Endothelial cell of umbilical vein (primary cell): ENCODE results near the gene RBMS1. TPM values are rescaled to one million over a fixed set of nuclear protein-coding genes. Genes with fewer than 3 reads are reported as not detected.

Experiments used
- BruUV-seq: library from RNA; stranded (reverse); fragments of 400-500 nt; replicated peaks from 2 replicates; lab custom pipeline; 2021; lab: Mats Ljungman, UMichigan
- CTCF ChIA-PET: fragments of 300-600, 350-600 bp; sonication (Branson Sonifier 250); formaldehyde crosslinking; loops from one replicate; lab custom pipeline; 2021; ENCODE audit warnings: antibody characterized with exemption, inconsistent platforms; lab: Charles Lee
- POLR2A ChIA-PET: fragments of 300-600, 350-600 bp; sonication (Branson Sonifier 250); formaldehyde crosslinking; loops from one replicate; lab custom pipeline; 2021; ENCODE audit warnings: antibody characterized with exemption, inconsistent platforms; lab: Charles Lee
- DNase-seq: peaks from one replicate; pipeline ENCODE4 v3.0.0-alpha.2; 2011; ENCODE audit warnings: low read depth, low spot score
- FAIRE-seq: peaks from 2 replicates; lab custom pipeline; 2011; peaks lifted over from hg19 to GRCh38; lab: Jason Lieb, UNC
- H2AFZ ChIP-seq: 2 replicates; pipeline ENCODE4 v1.6.0; 2012; ENCODE audit warnings: low read depth, low read length, control low read depth, inconsistent platforms
- H3K27ac ChIP-seq: 2 replicates; pipeline ENCODE4 v1.5.1; 2011; ENCODE audit warnings: low read depth, mild to moderate bottlenecking, control low read depth, low read length, moderate library complexity; ENCODE audit not compliant: insufficient read depth
- H3K27me3 ChIP-seq, 2 experiments: 2 replicates each; pipeline versions ENCODE4 v1.6.0 to v1.6.1; 2011; ENCODE audit warnings: low read length in 2 of 2, mixed read lengths in 1 of 2; ENCODE audit not compliant: control insufficient read depth in 2 of 2, insufficient read depth in 2 of 2
- H3K36me3 ChIP-seq, 2 experiments: 2 replicates in 1 of 2; 3 replicates in 1 of 2; pipeline ENCODE4 v1.5.1; 2011; ENCODE audit warnings: low read length in 2 of 2, mild to moderate bottlenecking in 1 of 2, moderate library complexity in 1 of 2; ENCODE audit not compliant: control insufficient read depth in 2 of 2, insufficient read depth in 2 of 2; ENCODE audit errors: extremely low read depth in 1 of 2
- H3K4me1 ChIP-seq: 3 replicates; pipeline ENCODE4 v1.5.1; 2011; ENCODE audit warnings: mild to moderate bottlenecking, low read length; ENCODE audit not compliant: control insufficient read depth, insufficient read depth; ENCODE audit errors: extremely low read depth
- H3K4me2 ChIP-seq: 2 replicates; pipeline ENCODE4 v1.6.1; 2011; ENCODE audit warnings: low read length, control low read depth, mixed read lengths; ENCODE audit not compliant: insufficient read depth
- H3K4me3 ChIP-seq, 3 experiments: fragments of 200-600 bp in 1 of 3; sonication (generic), shearing (Covaris generic) in 1 of 3; replicated peaks in 1 of 3; 2 replicates each; pipeline ENCODE4 v1.5.1; 2011 to 2016; ENCODE audit warnings: control low read depth in 3 of 3, low read length in 3 of 3, mild to moderate bottlenecking in 2 of 3, inconsistent platforms in 1 of 3, low read depth in 1 of 3, moderate library complexity in 1 of 3; ENCODE audit not compliant: insufficient read depth in 1 of 3
- H3K79me2 ChIP-seq: 2 replicates; pipeline ENCODE4 v1.6.0; 2012; ENCODE audit warnings: low read length, inconsistent platforms; ENCODE audit not compliant: control insufficient read depth, insufficient read depth
- H3K9ac ChIP-seq: replicated peaks from 2 replicates; pipeline ENCODE3; 2011; ENCODE audit warnings: low read length, control low read depth; ENCODE audit not compliant: insufficient read depth; ENCODE audit errors: extremely low read depth
- H3K9me1 ChIP-seq: replicated peaks from 3 replicates; pipeline ENCODE4 v1.6.0; 2011; ENCODE audit warnings: mild to moderate bottlenecking, low read length; ENCODE audit not compliant: control insufficient read depth, insufficient read depth; ENCODE audit errors: extremely low read depth
- H3K9me3 ChIP-seq: replicated peaks from 2 replicates; pipeline ENCODE4 v1.5.1; 2012; ENCODE audit warnings: low read length, inconsistent platforms; ENCODE audit not compliant: control insufficient read depth, insufficient read depth
- H4K20me1 ChIP-seq: replicated peaks from 2 replicates; pipeline ENCODE3; 2011; ENCODE audit warnings: mild to moderate bottlenecking, low read length; ENCODE audit not compliant: control insufficient read depth, insufficient read depth; ENCODE audit errors: extremely low read depth
- CTCF ChIP-seq, 2 donors: IDR thresholded peaks; 1 replicate in 1 of 2; 2 replicates in 1 of 2; pipeline ENCODE4 v1.5.1; 2011; ENCODE audit warnings: low read length in 2 of 2, mild to moderate bottlenecking in 2 of 2, moderate library complexity in 2 of 2, control low read depth in 1 of 2, inconsistent platforms in 1 of 2, low read depth in 1 of 2; ENCODE audit not compliant: insufficient read depth in 1 of 2; ENCODE audit errors: extremely low read depth in 1 of 2
- EZH2 ChIP-seq: IDR thresholded peaks from 2 replicates; pipeline ENCODE4 v1.6.1; 2012; ENCODE audit warnings: borderline replicate concordance, low read depth, mild to moderate bottlenecking, moderate library complexity, low read length, inconsistent platforms; ENCODE audit not compliant: severe bottlenecking
- FOS ChIP-seq: IDR thresholded peaks from 2 replicates; pipeline ENCODE4 v1.6.1; 2011; ENCODE audit warnings: mild to moderate bottlenecking, low read length, moderate library complexity, borderline replicate concordance; ENCODE audit not compliant: insufficient read depth
- GATA2 ChIP-seq: IDR thresholded peaks from 2 replicates; pipeline ENCODE4 v1.7.0; 2011; ENCODE audit warnings: low read depth, mild to moderate bottlenecking, moderate library complexity, mixed read lengths, low read length; ENCODE audit not compliant: insufficient read length, insufficient read depth
- JUN ChIP-seq: IDR thresholded peaks from 2 replicates; pipeline ENCODE4 v1.6.1; 2011; ENCODE audit warnings: borderline replicate concordance, low read depth; ENCODE audit not compliant: insufficient read length, insufficient read depth
- MAX ChIP-seq: IDR thresholded peaks from 2 replicates; pipeline ENCODE4 v1.6.1; 2011; ENCODE audit not compliant: insufficient read depth, insufficient read length
- MYC ChIP-seq: IDR thresholded peaks from one replicate; pipeline ENCODE4 v1.6.1; 2011; ENCODE audit warnings: mild to moderate bottlenecking, low read depth, low read length
- POLR2A ChIP-seq: IDR thresholded peaks from 2 replicates; pipeline ENCODE4 v1.6.1; 2012; ENCODE audit warnings: low read depth, mild to moderate bottlenecking, control low read depth, low read length
- POLR2AphosphoS5 ChIP-seq: IDR thresholded peaks from 2 replicates; pipeline ENCODE4 v1.6.1; 2012; ENCODE audit warnings: low read depth, mild to moderate bottlenecking, control low read depth, low read length, moderate library complexity; ENCODE audit not compliant: insufficient read depth
- dilution Hi-C: fragments of 300-500 bp; cut with MboI; formaldehyde crosslinking; loops from one replicate; pipeline ENCODE4 v1.15.0; 2019; ENCODE audit warnings: low sequenced_read_pairs; ENCODE audit not compliant: extremely low pct_ligation_motif_present
- intact Hi-C: fragments of 100-400 bp; cut with micrococcal nuclease; formaldehyde crosslinking; loops from one replicate; pipeline ENCODE4 v1.10.0; 2022
- polyA plus RNA-seq, 4 experiments: library from polyadenylated mRNA; depleted of rRNA in 3 of 4; stranded (reverse) in 3 of 4; unstranded in 1 of 4; fragments of >200 nt; gene quantifications; 2 replicates each; pipeline versions ENCODE4 v1.2.1 to v1.2.3, GENCODE V29; 2011 to 2012; ENCODE audit warnings: missing spikeins in 1 of 4
- total RNA-seq: library from RNA; stranded (reverse); gene quantifications from 2 replicates; pipeline ENCODE4 v1.2.3, GENCODE V29; 2021

Gene RBMS1
- total and polyA plus RNA-seq, 2 donors (not counting 3 experiments of a cell fraction or from before 2014, with no cell fraction given): 60.0 to 93.3 TPM

- H3K27ac ChIP-seq: no peak overlapping the region
- H3K4me2 ChIP-seq: no peak overlapping the region
- H3K4me3 ChIP-seq: no peak overlapping the region
- peaks cover 95% of the 10 kb centered on the region for H3K79me2 ChIP-seq
- intact Hi-C loops: loop anchor here (5.0 kb wide), 1 partner anchor 341 kb away; no protein-coding TSS in a partner anchor
- FAIRE-seq (no peak), DNase-seq (no peak)
- H3K9me3 ChIP-seq: no peaks in the 10 kb centered on the region
- ChIA-PET POLR2A (no interaction called here), CTCF (interaction anchor here (4.4 to 4.6 kb wide), 3 partner anchors 7 to 591 kb away, joined by 31 to 36 read pairs (median 33); no protein-coding TSS in a partner anchor)
- H2AFZ ChIP-seq: no peak overlapping the region
- no TSS peak for BruUV-seq
- no peaks in the 10 kb centered on the region for H3K27me3 ChIP-seq
- TF ChIP-seq FOS (no peak), POLR2A (no peak)
- dilution Hi-C loops: no loop called here
- H3K9ac ChIP-seq: no peak overlapping the region
- H3K4me1 ChIP-seq: peaks cover under 1% of the 10 kb centered on the region
- H4K20me1 ChIP-seq: no peaks in the 10 kb centered on the region
- H3K36me3 ChIP-seq: no peaks in the 10 kb centered on the region
- H3K9me1 ChIP-seq: no peaks in the 10 kb centered on the region
These were observed 166.8 kb downstream of the RBMS1 start for GRCh38 chr2:160326786-160327185.

GRCh38 chr2:160325418-160325817 is 168.2 kb downstream of the RBMS1 start:
- DNase-seq (no peak), FAIRE-seq (no peak)
- no peak overlapping the region for H3K9ac ChIP-seq
- H3K9me3 ChIP-seq: no peaks in the 10 kb centered on the region
- no peaks in the 10 kb centered on the region for H3K36me3 ChIP-seq
- H3K9me1 ChIP-seq: no peaks in the 10 kb centered on the region
- H3K4me1 ChIP-seq: no peaks in the 10 kb centered on the region
- intact Hi-C loops: loop anchor here (2.0 to 5.0 kb wide), 3 partner anchors 167 to 593 kb away; partner anchors contain the start of gene RBMS1
- POLR2A ChIA-PET: interaction anchor here (0.5 kb wide), 1 partner anchor 67 kb away, joined by 3 read pairs; no protein-coding TSS in a partner anchor
- no TSS peak for BruUV-seq
- no peak overlapping the region for H3K27ac ChIP-seq
- H3K79me2 ChIP-seq: peaks cover 95% of the 10 kb centered on the region
- TF ChIP-seq POLR2AphosphoS5 (no peak), MYC (no peak), MAX (no peak), CTCF (IDR thresholded peaks at IDR 0.05; ENCODE audit: extremely low read depth in 1 of 2, insufficient read depth in 1 of 2, low read depth in 1 of 2, low read length in 2 of 2) (no peak), GATA2 (no peak), POLR2A (no peak), FOS (no peak), JUN (no peak), EZH2 (no peak)
- H4K20me1 ChIP-seq: no peaks in the 10 kb centered on the region
- no peak overlapping the region for H3K4me3 ChIP-seq
- CTCF ChIA-PET: interaction anchor here (1.0 to 5.8 kb wide), 18 partner anchors 9 to 679 kb away, joined by 3 to 88 read pairs (median 12); no protein-coding TSS in a partner anchor
- no peaks in the 10 kb centered on the region for H3K27me3 ChIP-seq
- dilution Hi-C loops: no loop called here
- H3K4me2 ChIP-seq: no peak overlapping the region
- no peak overlapping the region for H2AFZ ChIP-seq
